NB4 (cell line): ENCODE data around the gene FOXI2.

Source experiments
- DNase-seq: peaks from one replicate; pipeline ENCODE4 v3.0.0; 2010; ENCODE audit warnings: low read depth
- H3K4me3 ChIP-seq: one replicate; pipeline ENCODE4 v1.5.1; 2011; ENCODE audit warnings: mild to moderate bottlenecking, low read depth, low read length, moderate library complexity
- MAX ChIP-seq: IDR thresholded peaks from 2 replicates; pipeline ENCODE4 v1.6.1; 2011; ENCODE audit warnings: low read depth, low read length
- MYC ChIP-seq: IDR thresholded peaks from 2 replicates; pipeline ENCODE4 v1.6.1; 2011; ENCODE audit warnings: low read depth, low read length
- POLR2A ChIP-seq: IDR thresholded peaks from 2 replicates; pipeline ENCODE4 v1.6.1; 2011; ENCODE audit warnings: mild to moderate bottlenecking; ENCODE audit not compliant: insufficient read length; ENCODE audit errors: extremely low read depth
- TF ChIP-seq, protein P1 (sequence below): IDR thresholded peaks from one replicate; pipeline ENCODE4 v1.5.1; 2012; ENCODE audit warnings: low read depth, low read length

FOXI2 gene

DNA sequence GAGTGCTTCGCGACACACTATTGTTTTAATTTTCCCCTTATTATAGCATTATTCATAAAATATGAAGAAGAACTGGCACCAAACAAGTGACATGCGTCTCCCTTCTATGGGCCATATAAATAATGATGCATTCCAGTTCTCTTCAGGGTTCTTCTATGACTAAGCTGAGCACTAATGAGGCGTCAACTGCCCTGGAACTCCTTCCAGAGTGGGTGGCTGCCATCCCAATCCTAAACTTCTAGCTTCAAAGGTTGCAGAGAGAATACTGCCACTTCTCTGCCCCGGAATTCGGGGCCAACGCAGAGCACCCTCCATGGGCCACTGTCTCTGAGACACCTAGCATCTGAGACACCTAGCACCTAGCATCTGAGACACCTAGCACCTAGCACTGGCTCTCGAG is 37.7 kb upstream of the FOXI2 start:
- H3K4me3 ChIP-seq: no peak overlapping the region
- TF ChIP-seq, protein P1, sequence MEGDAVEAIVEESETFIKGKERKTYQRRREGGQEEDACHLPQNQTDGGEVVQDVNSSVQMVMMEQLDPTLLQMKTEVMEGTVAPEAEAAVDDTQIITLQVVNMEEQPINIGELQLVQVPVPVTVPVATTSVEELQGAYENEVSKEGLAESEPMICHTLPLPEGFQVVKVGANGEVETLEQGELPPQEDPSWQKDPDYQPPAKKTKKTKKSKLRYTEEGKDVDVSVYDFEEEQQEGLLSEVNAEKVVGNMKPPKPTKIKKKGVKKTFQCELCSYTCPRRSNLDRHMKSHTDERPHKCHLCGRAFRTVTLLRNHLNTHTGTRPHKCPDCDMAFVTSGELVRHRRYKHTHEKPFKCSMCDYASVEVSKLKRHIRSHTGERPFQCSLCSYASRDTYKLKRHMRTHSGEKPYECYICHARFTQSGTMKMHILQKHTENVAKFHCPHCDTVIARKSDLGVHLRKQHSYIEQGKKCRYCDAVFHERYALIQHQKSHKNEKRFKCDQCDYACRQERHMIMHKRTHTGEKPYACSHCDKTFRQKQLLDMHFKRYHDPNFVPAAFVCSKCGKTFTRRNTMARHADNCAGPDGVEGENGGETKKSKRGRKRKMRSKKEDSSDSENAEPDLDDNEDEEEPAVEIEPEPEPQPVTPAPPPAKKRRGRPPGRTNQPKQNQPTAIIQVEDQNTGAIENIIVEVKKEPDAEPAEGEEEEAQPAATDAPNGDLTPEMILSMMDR: no peak
- TF ChIP-seq POLR2A: no peak
- no peak for TF ChIP-seq MAX
- no peak for TF ChIP-seq MYC

GRCh38 chr10:127702271-127702670 is 34.7 kb upstream of the FOXI2 start:
- H3K4me3 ChIP-seq: no peak overlapping the region
- DNase-seq: no peak
- no peak for TF ChIP-seq MYC
- TF ChIP-seq POLR2A: no peak
- no peak for TF ChIP-seq MAX
- TF ChIP-seq, protein P1: no peak

More for the DNA sequence above, 37.7 kb upstream of the FOXI2 start:
- no peak for DNase-seq

GRCh38 chr10:127715249-127715648 is 21.7 kb upstream of the FOXI2 start:
- no peak overlapping the region for H3K4me3 ChIP-seq
- no peak for DNase-seq
- no peak for TF ChIP-seq POLR2A
- TF ChIP-seq, protein P1: no peak
- no peak for TF ChIP-seq MYC
- TF ChIP-seq MAX: no peak

DNA sequence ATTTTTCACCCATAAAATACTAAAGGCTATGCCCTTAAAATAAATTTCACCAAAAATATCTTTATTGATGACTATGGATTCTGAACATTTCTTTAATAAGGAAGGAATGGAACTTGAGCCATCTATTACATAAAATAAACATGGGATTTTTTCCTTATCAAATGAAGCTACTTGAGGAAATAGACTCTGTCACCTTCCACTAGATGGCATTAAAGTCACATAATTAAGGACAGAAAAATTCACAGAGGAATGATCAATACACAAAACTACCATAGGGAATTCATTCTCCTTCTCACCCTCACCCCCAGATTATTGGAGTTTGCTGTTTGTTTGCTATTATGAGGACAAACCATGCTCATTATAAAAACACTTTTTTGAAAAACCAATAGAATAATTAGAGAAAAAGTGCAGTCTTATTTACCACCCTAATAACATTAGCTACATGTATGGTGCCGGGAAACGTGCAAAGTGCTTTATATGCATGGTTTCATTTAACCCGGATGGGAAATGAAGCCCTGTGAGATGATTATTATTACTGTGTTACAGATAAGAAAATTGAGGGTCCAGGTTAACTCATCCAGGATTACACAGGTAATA is 21.1 kb upstream of the FOXI2 start:
- TF ChIP-seq MAX (no peak), POLR2A (no peak), MYC (no peak)
- TF ChIP-seq, protein P1: peak; percentile 29
- DNase-seq: peak; percentile 47
- H3K4me3 ChIP-seq: no peak overlapping the region

DNA sequence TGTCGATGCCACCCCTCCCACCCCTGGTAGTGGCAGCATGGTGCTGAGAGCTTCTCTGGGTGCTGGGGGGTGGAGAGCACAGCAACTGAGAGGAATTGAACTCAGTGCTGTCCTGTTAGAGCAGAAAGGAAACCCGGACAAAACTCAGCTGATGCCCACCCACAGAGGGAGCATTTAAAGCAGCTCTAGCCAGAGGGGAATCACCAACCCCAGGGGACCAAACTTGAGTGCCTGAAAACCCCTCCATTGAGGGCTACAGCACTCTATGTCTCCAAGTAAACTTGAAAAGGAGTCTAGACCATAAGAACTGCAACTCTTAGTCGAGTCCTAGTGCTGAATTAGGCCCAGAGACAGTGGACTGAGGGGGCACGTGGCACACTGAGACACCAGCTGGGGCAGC is 16.8 kb upstream of the FOXI2 start:
- H3K4me3 ChIP-seq: no peak overlapping the region
- DNase-seq: no peak
- TF ChIP-seq POLR2A (no peak), MYC (no peak), MAX (no peak)
- TF ChIP-seq, protein P1: no peak
